ENCODE results near the gene GCN1.

GRCh38 chr12:120116441-120116791 is 78.1 kb downstream of the GCN1 start, which contains the start of gene RAB35:
- TF ChIP-seq JUN (IDR thresholded peaks at IDR 0.05; ENCODE audit: low read depth, low read length) = no peak
- no peak for TF ChIP-seq POLR2AphosphoS5 (IDR thresholded peaks at IDR 0.05; ENCODE audit: low read depth, low read length)
- no peak for TF ChIP-seq SP1 (IDR thresholded peaks at IDR 0.05; ENCODE audit: low read depth, low read length)
- TF ChIP-seq ASH2L (IDR thresholded peaks at IDR 0.05; ENCODE audit: low read length) = no peak

All from H1 (cell line).